ENCODE results near the gene GRID1. TPM values are rescaled to one million over a fixed set of nuclear protein-coding genes. Genes with fewer than 3 reads are reported as not detected.

Gene GRID1
- total and polyA plus RNA-seq, 10 of the 15 experiments (the other 5 are each of a cell fraction or from before 2014, with no cell fraction given) = 0.04 to 0.62 (median 0.08) TPM; not detected in 5

DNA sequence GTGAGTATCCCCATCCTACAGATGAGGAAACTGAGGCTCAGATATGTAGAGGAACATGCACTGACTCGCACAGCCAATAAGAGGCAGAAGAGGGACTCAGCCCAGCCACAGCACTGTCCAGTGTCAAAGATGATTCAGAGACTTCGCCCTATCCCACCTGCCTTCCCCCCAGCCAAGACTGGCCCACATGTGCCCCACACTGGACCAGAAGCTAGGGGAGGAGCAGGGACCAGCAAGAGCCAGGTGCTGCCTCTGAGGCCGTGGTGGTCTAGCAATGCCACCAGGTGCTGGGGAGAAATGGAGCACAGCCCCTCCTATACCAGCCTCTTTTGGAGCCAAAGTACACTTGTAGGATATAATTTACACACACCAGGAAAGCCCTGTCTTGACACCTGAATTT, 22.3 kb downstream of the GRID1 start (continued):
- TF ChIP-seq E4F1 (IDR thresholded peaks at IDR 0.05; ENCODE audit: borderline replicate concordance, partially characterized antibody) (no peak), IRF3 (IDR thresholded peaks at IDR 0.05) (no peak), ZNF217 (IDR thresholded peaks at IDR 0.05) (no peak), ZBTB40 (IDR thresholded peaks at IDR 0.05; ENCODE audit: borderline replicate concordance) (no peak), RUNX3 (IDR thresholded peaks at IDR 0.05; ENCODE audit: low read length) (no peak), TARDBP (IDR thresholded peaks at IDR 0.05; ENCODE audit: borderline replicate concordance) (no peak)
